KMS-11 (cell line): ENCODE data around the gene ERC2.

Experiments used
- H2AFZ ChIP-seq: fragments of 200-600 bp; sonication (generic); 2 replicates; pipeline ENCODE4 v1.6.1; 2016; ENCODE audit warnings: antibody characterized with exemption, mixed run types, low read depth
- H3K27ac ChIP-seq: fragments of 200-600 bp; sonication (generic); 2 replicates; pipeline ENCODE4 v1.6.1; 2016; ENCODE audit warnings: mild to moderate bottlenecking, mixed run types
- H3K27me3 ChIP-seq: fragments of 200-600 bp; sonication (generic); 2 replicates; pipeline ENCODE4 v1.6.1; 2017; ENCODE audit warnings: mild to moderate bottlenecking, low read depth, mixed run types, moderate library complexity; ENCODE audit not compliant: insufficient read depth
- H3K36me3 ChIP-seq: fragments of 200-600 bp; sonication (generic); 2 replicates; pipeline ENCODE4 v1.6.1; 2017; ENCODE audit warnings: mild to moderate bottlenecking, mixed run types; ENCODE audit not compliant: insufficient read depth
- H3K4me1 ChIP-seq: fragments of 200-600 bp; sonication (generic); 2 replicates; pipeline ENCODE4 v1.6.1; 2016; ENCODE audit warnings: mild to moderate bottlenecking, low read depth, mixed run types; ENCODE audit not compliant: poor library complexity, severe bottlenecking
- H3K4me2 ChIP-seq: fragments of 200-600 bp; sonication (generic); 2 replicates; pipeline ENCODE4 v1.7.0; 2016; ENCODE audit warnings: mild to moderate bottlenecking, mixed run types
- H3K4me3 ChIP-seq: fragments of 200-600 bp; sonication (generic); IDR thresholded peaks from 2 replicates; pipeline ENCODE4 v1.6.1; 2017; ENCODE audit warnings: low read depth, low read length, mixed read lengths; ENCODE audit not compliant: insufficient read depth
- H3K79me2 ChIP-seq: fragments of 200-600 bp; sonication (generic); 2 replicates; pipeline ENCODE4 v1.6.1; 2016; ENCODE audit warnings: low read depth, mixed run types; ENCODE audit not compliant: insufficient read depth
- H3K9ac ChIP-seq: fragments of 200-600 bp; sonication (generic); 2 replicates; pipeline ENCODE4 v1.6.1; 2016; ENCODE audit warnings: mild to moderate bottlenecking, mixed run types
- H4K20me1 ChIP-seq: fragments of 200-600 bp; sonication (generic); 2 replicates; pipeline ENCODE4 v1.6.1; 2016; ENCODE audit warnings: mild to moderate bottlenecking, mixed run types; ENCODE audit not compliant: insufficient read depth
- TF ChIP-seq, protein P1 (sequence below): fragments of 200-600 bp; sonication (generic); conservative IDR thresholded peaks from 2 replicates; pipeline ENCODE4 v1.6.1; 2017; ENCODE audit warnings: low read depth, mild to moderate bottlenecking, antibody characterized with exemption, low read length, moderate library complexity, mixed read lengths

The ERC2 gene

DNA sequence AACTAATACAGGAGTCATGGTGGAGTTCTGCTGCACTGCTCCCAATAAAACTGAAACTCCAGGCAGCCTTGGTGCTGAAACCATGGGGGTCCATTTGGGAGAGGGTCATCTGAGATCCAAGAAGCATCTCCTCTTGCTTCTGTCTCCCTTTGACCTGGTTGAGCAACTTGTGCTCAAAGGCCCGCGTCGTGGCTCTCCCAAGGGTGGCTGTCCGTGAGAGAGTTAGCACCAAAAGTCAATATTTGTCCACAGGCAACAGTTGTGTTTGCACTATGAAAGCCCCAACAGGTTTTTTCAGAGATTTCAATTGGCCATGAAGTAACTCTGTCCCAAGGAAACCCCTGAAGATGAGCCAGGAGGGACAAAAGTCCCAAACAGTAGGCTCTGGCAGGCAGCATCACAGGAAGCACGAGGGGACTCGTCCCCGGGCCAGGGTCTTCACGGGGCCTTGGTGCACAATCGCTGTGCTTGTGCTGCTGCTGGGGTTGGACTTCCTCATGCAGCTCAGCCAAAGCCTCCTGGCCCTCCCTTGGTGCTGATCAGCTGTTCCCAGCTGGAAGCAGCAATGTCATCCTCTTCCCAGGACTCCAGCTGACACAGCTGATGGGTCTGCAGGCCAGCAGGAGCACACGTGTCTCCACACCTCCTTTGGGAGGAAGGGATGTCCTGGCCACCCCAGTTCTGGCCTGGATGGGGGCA, 941.8 kb downstream of the ERC2 start:
- Histone ChIP-seq H3K36me3 (no peaks in the 10 kb centered on the region), H4K20me1 (no peaks in the 10 kb centered on the region), H3K27ac (no peak overlapping the region), H3K4me3 (no peak overlapping the region), H3K9ac (no peak overlapping the region), H3K79me2 (no peaks in the 10 kb centered on the region), H3K4me1 (no peaks in the 10 kb centered on the region), H2AFZ (no peak overlapping the region), H3K4me2 (no peak overlapping the region), H3K27me3 (no peaks in the 10 kb centered on the region)
- TF ChIP-seq, protein P1, sequence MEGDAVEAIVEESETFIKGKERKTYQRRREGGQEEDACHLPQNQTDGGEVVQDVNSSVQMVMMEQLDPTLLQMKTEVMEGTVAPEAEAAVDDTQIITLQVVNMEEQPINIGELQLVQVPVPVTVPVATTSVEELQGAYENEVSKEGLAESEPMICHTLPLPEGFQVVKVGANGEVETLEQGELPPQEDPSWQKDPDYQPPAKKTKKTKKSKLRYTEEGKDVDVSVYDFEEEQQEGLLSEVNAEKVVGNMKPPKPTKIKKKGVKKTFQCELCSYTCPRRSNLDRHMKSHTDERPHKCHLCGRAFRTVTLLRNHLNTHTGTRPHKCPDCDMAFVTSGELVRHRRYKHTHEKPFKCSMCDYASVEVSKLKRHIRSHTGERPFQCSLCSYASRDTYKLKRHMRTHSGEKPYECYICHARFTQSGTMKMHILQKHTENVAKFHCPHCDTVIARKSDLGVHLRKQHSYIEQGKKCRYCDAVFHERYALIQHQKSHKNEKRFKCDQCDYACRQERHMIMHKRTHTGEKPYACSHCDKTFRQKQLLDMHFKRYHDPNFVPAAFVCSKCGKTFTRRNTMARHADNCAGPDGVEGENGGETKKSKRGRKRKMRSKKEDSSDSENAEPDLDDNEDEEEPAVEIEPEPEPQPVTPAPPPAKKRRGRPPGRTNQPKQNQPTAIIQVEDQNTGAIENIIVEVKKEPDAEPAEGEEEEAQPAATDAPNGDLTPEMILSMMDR, result no peak

DNA sequence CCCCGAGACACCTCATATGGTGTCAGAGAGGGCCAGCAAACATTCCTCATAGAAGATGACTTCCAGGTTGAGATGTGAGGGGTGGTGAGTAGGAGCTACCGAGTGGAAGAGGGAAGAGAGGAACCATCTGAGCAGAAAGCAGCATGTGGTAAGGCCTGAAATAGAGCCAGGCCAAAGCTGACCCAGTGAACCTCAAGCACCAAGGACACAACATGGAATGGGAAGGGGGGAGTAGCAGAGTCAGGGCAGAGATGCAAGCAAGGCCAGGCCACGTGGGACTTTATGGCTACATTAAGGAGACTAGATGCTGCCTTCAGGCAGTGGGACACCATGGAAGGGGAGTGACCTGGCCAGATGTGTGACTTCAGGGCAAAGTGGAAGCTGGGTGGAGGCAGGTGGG, 942.8 kb downstream of the ERC2 start:
- no peaks in the 10 kb centered on the region for H4K20me1 ChIP-seq
- H3K79me2 ChIP-seq, result no peaks in the 10 kb centered on the region
- no peak overlapping the region for H3K9ac ChIP-seq
- no peaks in the 10 kb centered on the region for H3K4me1 ChIP-seq
- no peaks in the 10 kb centered on the region for H3K27me3 ChIP-seq
- H3K36me3 ChIP-seq, result no peaks in the 10 kb centered on the region
- no peak overlapping the region for H3K4me2 ChIP-seq
- no peak overlapping the region for H3K4me3 ChIP-seq
- H3K27ac ChIP-seq, result no peak overlapping the region
- TF ChIP-seq, protein P1, result no peak
- no peak overlapping the region for H2AFZ ChIP-seq

DNA sequence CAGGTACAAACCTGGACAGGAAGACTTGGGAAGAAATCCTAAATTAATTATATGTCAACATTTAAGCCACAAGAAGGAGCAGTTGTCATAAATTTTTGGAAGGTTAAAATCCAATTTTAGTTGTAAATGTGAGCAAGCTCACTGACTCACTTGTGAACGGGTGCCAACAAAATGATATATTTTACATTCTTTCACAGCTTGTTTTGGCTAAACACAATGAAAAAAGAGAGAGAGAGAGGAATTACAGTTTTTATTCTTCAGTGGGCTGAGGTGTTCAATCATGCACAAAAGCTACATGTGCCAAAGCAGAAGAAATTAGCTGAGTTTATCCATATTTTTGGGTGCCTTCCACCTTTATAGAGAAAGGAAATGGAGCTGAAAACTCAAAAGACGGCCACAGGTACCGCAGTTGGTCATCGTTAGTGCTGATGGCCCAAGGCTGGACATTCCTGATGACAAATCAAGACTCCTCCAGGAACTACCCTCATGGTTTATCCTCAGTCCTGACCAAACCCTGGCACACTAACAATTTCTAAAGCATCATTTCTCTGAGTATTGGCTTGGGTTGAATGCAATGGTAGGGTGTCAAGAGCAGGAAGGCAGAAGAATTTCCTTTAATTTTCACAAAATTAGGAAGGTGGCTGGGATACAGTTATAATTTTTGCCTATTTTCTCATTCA, 943.6 kb downstream of the ERC2 start:
- no peaks in the 10 kb centered on the region for H3K4me1 ChIP-seq
- H3K79me2 ChIP-seq, result no peaks in the 10 kb centered on the region
- H3K4me3 ChIP-seq, result no peak overlapping the region
- H3K4me2 ChIP-seq, result no peak overlapping the region
- no peaks in the 10 kb centered on the region for H4K20me1 ChIP-seq
- no peaks in the 10 kb centered on the region for H3K27me3 ChIP-seq
- H3K27ac ChIP-seq, result no peak overlapping the region
- no peak overlapping the region for H3K9ac ChIP-seq
- H2AFZ ChIP-seq, result no peak overlapping the region
- no peaks in the 10 kb centered on the region for H3K36me3 ChIP-seq
- TF ChIP-seq, protein P1, result no peak

DNA sequence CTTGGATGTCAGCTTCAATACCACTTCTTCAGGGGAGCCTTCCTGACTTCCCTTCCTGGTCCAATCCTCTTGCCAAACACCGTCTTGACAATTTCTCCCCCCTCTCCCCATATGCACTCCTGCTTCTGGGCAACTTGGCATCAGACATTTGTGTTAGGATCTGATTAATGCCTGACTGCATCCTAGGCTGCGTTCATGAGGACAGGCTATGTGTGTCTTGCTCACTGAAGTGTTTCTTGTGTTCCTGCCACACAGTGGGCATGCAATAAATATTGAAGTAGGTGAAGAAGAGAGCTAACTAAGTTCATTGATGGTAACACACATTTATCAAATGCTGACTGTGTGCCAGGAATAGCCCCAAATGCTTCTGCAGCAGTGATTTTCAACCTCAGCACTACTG, 944.8 kb downstream of the ERC2 start:
- H2AFZ ChIP-seq, result no peak overlapping the region
- no peaks in the 10 kb centered on the region for H4K20me1 ChIP-seq
- H3K27ac ChIP-seq, result no peak overlapping the region
- H3K79me2 ChIP-seq, result no peaks in the 10 kb centered on the region
- H3K9ac ChIP-seq, result no peak overlapping the region
- no peak overlapping the region for H3K4me2 ChIP-seq
- no peaks in the 10 kb centered on the region for H3K4me1 ChIP-seq
- H3K4me3 ChIP-seq, result no peak overlapping the region
- H3K36me3 ChIP-seq, result no peaks in the 10 kb centered on the region
- TF ChIP-seq, protein P1, result no peak
- no peaks in the 10 kb centered on the region for H3K27me3 ChIP-seq
